ENCODE results near the gene RAD21L1.

DNA sequence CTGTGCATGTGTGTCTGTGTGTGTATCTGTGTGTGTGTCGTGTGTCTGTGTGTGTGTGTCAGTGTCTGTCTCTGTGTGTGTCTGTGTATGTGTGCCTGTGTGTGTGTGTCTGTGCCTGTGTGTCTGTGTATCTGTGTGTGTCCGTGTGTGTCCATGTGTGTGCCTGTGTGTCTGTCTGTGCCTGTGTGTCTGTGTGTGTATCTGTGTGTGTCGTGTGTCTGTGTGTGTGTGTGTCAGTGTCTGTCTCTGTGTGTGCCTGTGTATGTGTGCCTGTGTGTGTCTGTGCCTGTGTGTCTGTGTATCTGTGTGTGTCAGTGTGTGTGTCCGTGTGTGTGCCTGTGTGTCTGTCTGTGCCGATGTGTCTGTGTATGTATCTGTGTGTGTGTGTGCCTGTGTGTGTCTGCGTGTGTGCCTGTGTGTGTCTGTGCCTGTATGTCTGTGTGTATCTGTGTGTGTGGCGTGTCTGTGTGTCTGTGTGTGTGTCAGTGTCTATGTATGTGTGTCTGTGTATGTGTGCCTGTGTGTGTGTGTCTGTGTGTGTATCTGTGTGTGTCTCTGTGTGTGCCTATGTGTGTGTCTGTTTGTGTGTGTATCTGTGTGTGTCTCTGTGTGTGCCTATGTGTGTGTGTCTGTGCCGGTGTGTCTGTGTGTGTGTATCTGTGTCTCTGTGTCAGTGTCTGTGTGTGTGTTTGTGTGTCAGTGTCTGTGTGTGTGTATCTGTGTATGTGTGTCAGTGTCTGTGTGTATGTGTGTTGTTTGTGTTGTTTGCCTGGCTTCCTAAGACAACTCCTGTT, 51.9 kb downstream of the RAD21L1 start:
- TF ChIP-seq POLR2A (IDR thresholded peaks at IDR 0.05): no peak
- TF ChIP-seq CTCF (IDR thresholded peaks at IDR 0.05): no peak

Data from Peyer's patch (tissue), 4 donors.